AG09309 (cell line): ENCODE measurements around the gene STAMBP.

Experiments
- DNase-seq: peaks from one replicate; pipeline ENCODE4 v3.0.0-alpha.2; 2010; ENCODE audit warnings: low read depth
- H3K4me3 ChIP-seq: 2 replicates; pipeline ENCODE4 v1.5.1; 2011; ENCODE audit warnings: mild to moderate bottlenecking, low read depth, low read length, moderate library complexity; ENCODE audit not compliant: control insufficient read depth
- CTCF ChIP-seq: IDR thresholded peaks from 2 replicates; pipeline ENCODE4 v1.5.1; 2011; ENCODE audit warnings: mild to moderate bottlenecking, low read depth, low read length, inconsistent platforms; ENCODE audit not compliant: insufficient read depth, control insufficient read depth; ENCODE audit errors: missing control alignments

STAMBP gene

GRCh38 chr2:73832930-73833329 is 4.2 kb downstream of the STAMBP start:
- H3K4me3 ChIP-seq, result no peak overlapping the region
- no peak for TF ChIP-seq CTCF
- DNase-seq, result no peak

GRCh38 chr2:73836141-73836943 is 7.6 kb downstream of the STAMBP start:
- DNase-seq, result no peak
- no peak overlapping the region for H3K4me3 ChIP-seq
- no peak for TF ChIP-seq CTCF

GRCh38 chr2:73837847-73838585 is 9.3 kb downstream of the STAMBP start:
- no peak for DNase-seq
- no peak overlapping the region for H3K4me3 ChIP-seq
- TF ChIP-seq CTCF, result no peak

- DNase-seq, result no peak
- TF ChIP-seq CTCF, result no peak
- no peak overlapping the region for H3K4me3 ChIP-seq
Measured at GRCh38 chr2:73838889-73839534, 10.3 kb downstream of the STAMBP start.

- DNase-seq, result no peak
- TF ChIP-seq CTCF, result no peak
- H3K4me3 ChIP-seq, result no peak overlapping the region
Measured at GRCh38 chr2:73839653-73840411, 11.1 kb downstream of the STAMBP start.
